Measurements from ENCODE around the gene ZNHIT1. TPM values are rescaled to one million over a fixed set of nuclear protein-coding genes. Genes with fewer than 3 reads are reported as not detected.

The ZNHIT1 gene
- polyA plus RNA-seq, 3 donors, result 29.3 to 109 (median 74.9) TPM

DNA sequence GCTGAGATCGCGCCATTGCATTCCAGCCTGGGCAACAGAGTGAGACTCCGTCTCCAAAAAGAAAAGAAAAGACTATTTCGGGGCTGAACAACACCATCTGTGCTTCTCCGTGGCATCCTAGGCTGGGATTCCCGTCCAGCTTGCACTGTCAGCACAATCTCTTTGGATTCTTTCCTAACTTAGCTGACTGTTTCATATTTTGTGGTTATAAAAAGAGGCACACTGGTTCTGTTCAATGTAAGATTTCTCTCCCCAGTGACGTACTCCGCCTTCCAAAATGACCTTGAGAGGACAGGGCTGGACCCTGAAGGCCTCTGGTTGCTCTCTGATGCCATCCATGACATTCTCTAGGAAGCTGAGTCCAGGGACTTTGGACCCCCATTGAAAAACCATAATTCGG, 8.8 kb downstream of the ZNHIT1 start:
- H3K9ac ChIP-seq (ENCODE audit: insufficient read depth, low read length, poor library complexity, severe bottlenecking), result no peak overlapping the region
- Mint-ChIP-seq H3K4me3 (no peak overlapping the region), H3K27ac (peak overlapping the region in 1 of 7 donors; percentile 19), H3K27me3 (ENCODE audit: low read depth in 3 of 3) (peaks cover 0 to 2% (median 1%) of the 10 kb centered on the region in 3 donors), H3K9me3 (no peaks in the 10 kb centered on the region), H3K36me3 (peaks cover 62 to 87% of the 10 kb centered on the region in 2 donors), H3K4me1 (peaks cover 7% of the 10 kb centered on the region)
- no peak overlapping the region for H3K4me2 ChIP-seq (replicated peaks; ENCODE audit: extremely low read depth, low read length, poor library complexity, severe bottlenecking)
- no peak for DNase-seq
- intact Hi-C loops (cut with micrococcal nuclease), result no loop called here
- peaks cover 18% of the 10 kb centered on the region for H4K20me1 ChIP-seq (ENCODE audit: insufficient read depth, low read length)
- TF ChIP-seq, protein P1, sequence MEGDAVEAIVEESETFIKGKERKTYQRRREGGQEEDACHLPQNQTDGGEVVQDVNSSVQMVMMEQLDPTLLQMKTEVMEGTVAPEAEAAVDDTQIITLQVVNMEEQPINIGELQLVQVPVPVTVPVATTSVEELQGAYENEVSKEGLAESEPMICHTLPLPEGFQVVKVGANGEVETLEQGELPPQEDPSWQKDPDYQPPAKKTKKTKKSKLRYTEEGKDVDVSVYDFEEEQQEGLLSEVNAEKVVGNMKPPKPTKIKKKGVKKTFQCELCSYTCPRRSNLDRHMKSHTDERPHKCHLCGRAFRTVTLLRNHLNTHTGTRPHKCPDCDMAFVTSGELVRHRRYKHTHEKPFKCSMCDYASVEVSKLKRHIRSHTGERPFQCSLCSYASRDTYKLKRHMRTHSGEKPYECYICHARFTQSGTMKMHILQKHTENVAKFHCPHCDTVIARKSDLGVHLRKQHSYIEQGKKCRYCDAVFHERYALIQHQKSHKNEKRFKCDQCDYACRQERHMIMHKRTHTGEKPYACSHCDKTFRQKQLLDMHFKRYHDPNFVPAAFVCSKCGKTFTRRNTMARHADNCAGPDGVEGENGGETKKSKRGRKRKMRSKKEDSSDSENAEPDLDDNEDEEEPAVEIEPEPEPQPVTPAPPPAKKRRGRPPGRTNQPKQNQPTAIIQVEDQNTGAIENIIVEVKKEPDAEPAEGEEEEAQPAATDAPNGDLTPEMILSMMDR (IDR thresholded peaks at IDR 0.05), result no peak
- H3K36me3 ChIP-seq (replicated peaks in 1 of 2; ENCODE audit: control insufficient read depth in 1 of 2, insufficient read depth in 2 of 2, low read length in 2 of 2), result peaks cover 52 to 74% of the 10 kb centered on the region in 2 donors
- no peak overlapping the region for H3K27ac ChIP-seq (ENCODE audit: low read depth in 1 of 2, low read length in 2 of 2)
- H3K9me3 ChIP-seq (replicated peaks in 1 of 2; ENCODE audit: control insufficient read depth in 1 of 2, insufficient read depth in 1 of 2, low read length in 2 of 2), result no peaks in the 10 kb centered on the region
- H3K4me3 ChIP-seq (replicated peaks in 1 of 3; ENCODE audit: low read depth in 2 of 3, low read length in 3 of 3), result no peak overlapping the region
- peaks cover 7% of the 10 kb centered on the region for H3K79me2 ChIP-seq (ENCODE audit: insufficient read depth, low read length)
- peaks cover 4 to 7% of the 10 kb centered on the region in 2 donors for H3K4me1 ChIP-seq (ENCODE audit: control insufficient read depth in 1 of 2, insufficient read depth in 2 of 2, low read length in 2 of 2)
- no peaks in the 10 kb centered on the region for H3K27me3 ChIP-seq (ENCODE audit: control insufficient read depth in 2 of 2, insufficient read depth in 2 of 2, low read length in 2 of 2)
- 100% methylated on average over 8 of the region's 9 CpGs for WGBS (ENCODE audit: insufficient coverage)
- no peak overlapping the region for H2AFZ ChIP-seq (ENCODE audit: insufficient read depth, low read depth, low read length, poor library complexity, severe bottlenecking)

DNA sequence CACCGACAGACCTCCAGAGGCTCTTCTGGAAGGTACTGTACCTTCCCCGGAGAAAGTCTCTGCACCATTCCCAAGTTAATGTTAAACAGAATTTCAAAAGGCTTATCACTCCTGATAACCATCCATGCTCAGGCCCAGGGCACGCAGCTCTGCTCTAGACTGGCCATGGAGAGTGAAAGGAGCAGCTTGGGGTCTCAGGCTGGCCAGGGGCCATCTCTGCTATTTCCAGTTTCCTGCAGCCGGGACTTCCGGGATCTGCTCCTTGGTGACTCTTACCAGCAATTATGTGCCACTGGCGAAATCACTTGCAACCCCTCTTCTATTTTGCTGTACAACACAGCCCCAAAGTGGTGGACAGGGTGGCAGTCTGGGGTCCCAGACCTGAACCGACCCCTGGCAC, 13.7 kb downstream of the ZNHIT1 start:
- Mint-ChIP-seq H3K4me1 (peaks cover 9% of the 10 kb centered on the region), H3K4me3 (no peak overlapping the region), H3K9me3 (no peaks in the 10 kb centered on the region), H3K36me3 (peaks cover 30 to 55% of the 10 kb centered on the region in 2 donors), H3K27me3 (ENCODE audit: low read depth in 3 of 3) (peaks cover 4 to 6% (median 5%) of the 10 kb centered on the region in 3 donors), H3K27ac (peak overlapping the region in 1 of 7 donors; percentile 75)
- peaks cover 24 to 33% of the 10 kb centered on the region in 2 donors for H3K36me3 ChIP-seq (replicated peaks in 1 of 2; ENCODE audit: control insufficient read depth in 1 of 2, insufficient read depth in 2 of 2, low read length in 2 of 2)
- intact Hi-C loops (cut with micrococcal nuclease), result no loop called here
- no peak overlapping the region for H3K4me2 ChIP-seq (replicated peaks; ENCODE audit: extremely low read depth, low read length, poor library complexity, severe bottlenecking)
- no peaks in the 10 kb centered on the region for H3K79me2 ChIP-seq (ENCODE audit: insufficient read depth, low read length)
- H3K27ac ChIP-seq (ENCODE audit: low read depth in 1 of 2, low read length in 2 of 2), result no peak overlapping the region
- no peaks in the 10 kb centered on the region for H3K9me3 ChIP-seq (replicated peaks in 1 of 2; ENCODE audit: control insufficient read depth in 1 of 2, insufficient read depth in 1 of 2, low read length in 2 of 2)
- H3K4me3 ChIP-seq (replicated peaks in 1 of 3; ENCODE audit: low read depth in 2 of 3, low read length in 3 of 3), result no peak overlapping the region
- H3K27me3 ChIP-seq (ENCODE audit: control insufficient read depth in 2 of 2, insufficient read depth in 2 of 2, low read length in 2 of 2), result peaks cover 0 to 4% of the 10 kb centered on the region in 2 donors
- H3K9ac ChIP-seq (ENCODE audit: insufficient read depth, low read length, poor library complexity, severe bottlenecking), result no peak overlapping the region
- DNase-seq, result no peak
- WGBS (ENCODE audit: insufficient coverage), result 100% methylated on average over 5 of the region's 7 CpGs
- H2AFZ ChIP-seq (ENCODE audit: insufficient read depth, low read depth, low read length, poor library complexity, severe bottlenecking), result no peak overlapping the region
- peaks cover 31% of the 10 kb centered on the region for H4K20me1 ChIP-seq (ENCODE audit: insufficient read depth, low read length)
- H3K4me1 ChIP-seq (ENCODE audit: control insufficient read depth in 1 of 2, insufficient read depth in 2 of 2, low read length in 2 of 2), result peaks cover 4 to 7% of the 10 kb centered on the region in 2 donors
- TF ChIP-seq, protein P1 (IDR thresholded peaks at IDR 0.05), result no peak

All from CD14-positive monocyte (primary cell).